Psoas muscle (tissue), 8 donors: Measurements from ENCODE around the gene AP3S1. TPM values are rescaled to one million over a fixed set of nuclear protein-coding genes. Genes with fewer than 3 reads are reported as not detected.
"Not testable (repeated sequence)": the region's sequence is repeated elsewhere in the genome, so short reads cannot be mapped to it uniquely, and the experiment has no call there.

ENCODE experiments used
- ATAC-seq, 4 donors: fragments of 200-7000 bp; cut with Tn5 transposase; one replicate each; pipeline ENCODE4 v1.9.1; 2020; ENCODE audit warnings: moderate library complexity in 3 of 4, mild to moderate bottlenecking in 2 of 4
- DNase-seq, 2 donors: peaks; one replicate each; pipeline ENCODE4 v3.0.0-alpha.2; 2020
- H3K27ac ChIP-seq: fragments of 200-600 bp; one replicate; pipeline ENCODE4 v1.8.0; 2022
- H3K27me3 ChIP-seq, 3 donors: fragments of 200-600 bp in 1 of 3; one replicate each; pipeline versions ENCODE4 v1.6.1 to v1.8.0; 2013 to 2022; ENCODE audit warnings: low read length in 2 of 3, mild to moderate bottlenecking in 2 of 3, moderate library complexity in 1 of 3; ENCODE audit not compliant: insufficient read depth in 3 of 3
- H3K36me3 ChIP-seq, 2 donors: fragments of 200-600 bp in 1 of 2; one replicate each; pipeline versions ENCODE4 v1.6.1 to v1.8.0; 2013 to 2022; ENCODE audit warnings: low read depth in 1 of 2, mild to moderate bottlenecking in 1 of 2, moderate library complexity in 1 of 2; ENCODE audit not compliant: insufficient read depth in 1 of 2
- H3K4me1 ChIP-seq: fragments of 200-600 bp; one replicate; pipeline ENCODE4 v1.8.0; 2022
- H3K4me3 ChIP-seq: fragments of 200-600 bp; one replicate; pipeline ENCODE4 v1.8.0; 2022; ENCODE audit warnings: mild to moderate bottlenecking
- H3K9me3 ChIP-seq: fragments of 200-600 bp; one replicate; pipeline ENCODE4 v1.8.0; 2022
- WGBS, 3 donors: extraction: QIAGEN DNeasy Blood & Tissue Kit; methylation state at CpG; one replicate each; pipeline versions ENCODE4 v1.1.6 to v1.1.7; 2013; 5-methylcytosine and 5-hydroxymethylcytosine counted together
- intact Hi-C, 2 donors: fragments of 100-400 bp; cut with DNase I; formaldehyde crosslinking; loops; one replicate each; pipeline versions ENCODE4 v1.11.0 to v1.14.2; 2022
- polyA plus RNA-seq, 3 donors: library from polyadenylated mRNA; stranded (reverse); fragments of 200-250 nt; gene quantifications; one replicate each; pipeline ENCODE4 v1.2.3, GENCODE V29; 2013
- total RNA-seq, 4 donors: library from RNA; stranded (reverse); fragmentation: NEBNext Ultra II Directional in 2 of 4; extraction: Animal tissue kit (Norgen Biotek cat#: 25700) in 2 of 4; gene quantifications; one replicate each; pipeline versions ENCODE4 v1.2.1 to v1.2.4, GENCODE V29; 2021 to 2023
- TF ChIP-seq, protein P1 (sequence below): fragments of 200-600 bp; IDR thresholded peaks from one replicate; pipeline ENCODE4 v1.8.0; 2022; ENCODE audit warnings: antibody characterized with exemption
- donor health status: healthy with polysubstance abuse.
- donor health status: DM: no; HTN: no; CAD: no; lungs with moderate emphysema.
- donor health status: Bipolar disorder and iron deficiency.
- donor health status: healthy.
- donor health status: DM: yes; HTN: yes; CAD: no.
- donor health status: DM: no; HTN: no; CAD: no.
- donor health status: DM: no; HTN: no; CAD: no.
- donor health status: DM: yes; HTN: yes; CAD: no.

Gene AP3S1
- total and polyA plus RNA-seq, 7 donors: 20.2 to 30.8 (median 27.6) TPM

DNA sequence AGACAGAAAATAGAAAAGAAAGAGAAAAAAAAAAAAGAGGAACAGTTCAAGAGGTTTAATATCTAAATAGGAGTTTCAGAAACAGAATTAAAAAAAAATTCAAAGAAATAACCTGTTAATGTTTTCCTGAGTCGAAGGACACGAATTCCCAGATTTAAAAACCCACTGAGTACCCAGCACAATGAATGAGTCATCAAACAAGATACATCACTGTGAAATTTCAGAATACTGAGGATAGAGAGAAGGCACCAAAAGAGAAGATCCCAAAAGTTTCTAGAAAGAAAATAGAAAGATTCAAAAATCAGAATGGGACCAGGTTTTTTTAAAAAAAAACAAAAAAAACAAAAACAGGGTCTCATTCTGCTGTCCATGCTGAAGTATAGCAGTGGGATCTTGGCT, 34.1 kb upstream of the AP3S1 start:
- intact Hi-C loops: no loop called here
- ATAC-seq (no peak), DNase-seq (no peak)
- TF ChIP-seq, protein P1, sequence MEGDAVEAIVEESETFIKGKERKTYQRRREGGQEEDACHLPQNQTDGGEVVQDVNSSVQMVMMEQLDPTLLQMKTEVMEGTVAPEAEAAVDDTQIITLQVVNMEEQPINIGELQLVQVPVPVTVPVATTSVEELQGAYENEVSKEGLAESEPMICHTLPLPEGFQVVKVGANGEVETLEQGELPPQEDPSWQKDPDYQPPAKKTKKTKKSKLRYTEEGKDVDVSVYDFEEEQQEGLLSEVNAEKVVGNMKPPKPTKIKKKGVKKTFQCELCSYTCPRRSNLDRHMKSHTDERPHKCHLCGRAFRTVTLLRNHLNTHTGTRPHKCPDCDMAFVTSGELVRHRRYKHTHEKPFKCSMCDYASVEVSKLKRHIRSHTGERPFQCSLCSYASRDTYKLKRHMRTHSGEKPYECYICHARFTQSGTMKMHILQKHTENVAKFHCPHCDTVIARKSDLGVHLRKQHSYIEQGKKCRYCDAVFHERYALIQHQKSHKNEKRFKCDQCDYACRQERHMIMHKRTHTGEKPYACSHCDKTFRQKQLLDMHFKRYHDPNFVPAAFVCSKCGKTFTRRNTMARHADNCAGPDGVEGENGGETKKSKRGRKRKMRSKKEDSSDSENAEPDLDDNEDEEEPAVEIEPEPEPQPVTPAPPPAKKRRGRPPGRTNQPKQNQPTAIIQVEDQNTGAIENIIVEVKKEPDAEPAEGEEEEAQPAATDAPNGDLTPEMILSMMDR: no peak
- Histone ChIP-seq H3K9me3 (no peaks in the 10 kb centered on the region), H3K4me1 (no peaks in the 10 kb centered on the region), H3K27me3 (peaks cover 0 to 9% (median 0%) of the 10 kb centered on the region in 3 donors), H3K4me3 (no peak overlapping the region), H3K27ac (no peak overlapping the region), H3K36me3 (no peaks in the 10 kb centered on the region)
- WGBS, 3 donors: 92 to 94% (median 93%) methylated on average over 2 of the region's 2 CpGs

DNA sequence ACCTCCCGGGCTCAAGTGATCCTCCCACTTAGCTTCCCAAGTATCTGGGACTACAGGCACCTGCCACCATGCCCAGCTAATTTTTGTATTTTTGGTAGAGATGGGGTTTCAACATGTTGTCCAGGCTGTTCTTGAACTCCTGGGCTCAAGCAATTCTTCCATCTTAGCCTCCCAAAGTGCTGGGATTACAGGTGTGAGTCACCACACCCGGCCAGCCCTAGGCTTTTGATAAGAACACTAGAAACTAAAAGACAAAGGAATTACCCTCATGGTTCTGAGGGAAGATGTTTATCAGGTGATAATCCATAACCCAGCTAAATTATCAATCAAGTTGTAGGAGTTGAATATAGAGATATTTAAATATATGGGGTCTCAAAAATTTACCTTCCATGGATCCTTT, 33.7 kb upstream of the AP3S1 start:
- H3K4me3 ChIP-seq, intact Hi-C loops, ATAC-seq, DNase-seq, H3K9me3 ChIP-seq, H3K36me3 ChIP-seq, H3K27ac ChIP-seq, H3K4me1 ChIP-seq: not testable (repeated sequence)
- H3K27me3 ChIP-seq: peaks cover 0 to 13% (median 0%) of the 10 kb centered on the region in 3 donors
- WGBS, 3 donors: 89 to 94% (median 93%) methylated on average over 2 of the region's 2 CpGs

DNA sequence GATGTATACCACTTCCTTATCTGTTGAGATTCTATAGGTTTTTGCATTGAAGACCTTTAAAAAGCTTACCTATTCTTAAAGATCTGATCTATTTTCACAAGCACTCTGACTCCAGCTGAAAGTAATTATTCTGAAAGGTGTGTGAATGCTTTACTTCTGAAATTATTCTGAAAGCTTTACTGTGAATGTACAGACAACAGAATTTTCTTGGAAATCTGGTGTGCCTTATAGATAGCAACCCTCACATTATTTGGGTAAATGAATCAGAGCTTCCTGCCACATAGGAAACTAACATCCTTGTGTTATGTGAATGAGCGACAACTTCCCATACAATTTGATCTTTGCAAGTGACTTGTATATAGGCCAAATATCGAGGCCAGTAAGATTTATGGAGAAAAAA, 31.8 kb upstream of the AP3S1 start:
- no peak for ATAC-seq
- intact Hi-C loops: no loop called here
- no peak for DNase-seq
- Histone ChIP-seq H3K27me3 (peaks cover 0 to 29% (median 0%) of the 10 kb centered on the region in 3 donors), H3K36me3 (no peaks in the 10 kb centered on the region), H3K4me1 (no peaks in the 10 kb centered on the region), H3K4me3 (no peak overlapping the region), H3K27ac (no peak overlapping the region), H3K9me3 (no peaks in the 10 kb centered on the region)
- 64 to 75% (median 67%) methylated on average over 2 of the region's 2 CpGs for WGBS, 3 donors
- TF ChIP-seq, protein P1: no peak

DNA sequence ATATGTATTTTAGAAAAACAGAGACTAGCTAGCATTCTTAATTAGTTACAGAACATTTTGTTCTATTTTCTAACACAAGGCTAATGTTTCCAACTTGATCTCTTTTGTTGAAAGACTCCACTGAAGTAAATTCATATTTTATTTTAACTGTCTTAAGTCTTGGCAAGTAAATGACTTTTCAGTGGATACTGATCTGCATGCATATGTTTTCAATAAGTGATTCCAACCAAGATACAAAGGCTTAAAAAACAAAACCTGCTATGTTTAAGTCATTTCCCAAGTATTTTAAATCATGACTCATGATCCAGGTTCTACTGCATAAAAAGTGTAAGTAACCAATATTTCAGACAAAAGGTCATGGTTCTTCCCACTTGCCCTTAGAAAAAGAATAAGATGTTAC, 31.0 kb upstream of the AP3S1 start:
- ATAC-seq (no peak), DNase-seq (no peak)
- no peak overlapping the region for H3K27ac ChIP-seq
- no peaks in the 10 kb centered on the region for H3K4me1 ChIP-seq
- H3K36me3 ChIP-seq: no peaks in the 10 kb centered on the region
- peaks cover 0 to 38% (median 5%) of the 10 kb centered on the region in 3 donors for H3K27me3 ChIP-seq
- intact Hi-C loops: no loop called here
- H3K4me3 ChIP-seq: no peak overlapping the region
- TF ChIP-seq, protein P1: no peak
- H3K9me3 ChIP-seq: no peaks in the 10 kb centered on the region

DNA sequence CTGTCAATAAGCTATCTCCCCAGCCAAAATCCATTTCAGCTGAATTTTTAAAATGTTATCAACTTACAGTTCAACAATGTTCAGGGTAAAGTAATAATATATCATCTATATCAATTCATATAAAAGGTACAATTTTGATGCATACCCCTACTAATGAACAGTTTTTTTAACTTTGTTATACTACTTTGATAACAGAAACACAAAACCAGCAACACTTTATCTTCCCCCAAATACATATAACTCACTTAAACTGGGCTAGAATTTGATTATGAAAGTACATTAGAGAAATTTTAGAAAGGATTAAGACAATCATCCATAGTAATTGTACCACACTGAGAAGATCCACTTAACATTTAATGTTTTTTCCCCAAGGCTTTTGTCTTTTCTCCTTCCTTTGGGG, 30.3 kb upstream of the AP3S1 start:
- peaks cover 0 to 44% (median 9%) of the 10 kb centered on the region in 3 donors for H3K27me3 ChIP-seq
- intact Hi-C loops: no loop called here
- H3K4me3 ChIP-seq: no peak overlapping the region
- no peaks in the 10 kb centered on the region for H3K9me3 ChIP-seq
- H3K36me3 ChIP-seq: no peaks in the 10 kb centered on the region
- no peak for DNase-seq
- no peaks in the 10 kb centered on the region for H3K4me1 ChIP-seq
- H3K27ac ChIP-seq: no peak overlapping the region
- TF ChIP-seq, protein P1: no peak
- ATAC-seq: no peak
